ENCODE results near the gene ZNF527. TPM values are rescaled to one million over a fixed set of nuclear protein-coding genes. Genes with fewer than 3 reads are reported as not detected.

The ZNF527 gene
- total RNA-seq, 1 experiment from 2014 or later: 8.9 TPM

Other genes with a start within 250 kb of the ZNF527 start
- 23.4 TPM for gene ZNF585A, start 198.4 kb upstream of the ZNF527 start, total RNA-seq (2021; ENCODE audit: unreplicated experiment)
- gene ZNF585B, start 160.6 kb upstream of the ZNF527 start, total RNA-seq (2021; ENCODE audit: unreplicated experiment): 25.3 TPM
- 9.1 TPM for gene ZNF383, start 152.9 kb upstream of the ZNF527 start, total RNA-seq (2021; ENCODE audit: unreplicated experiment)
- gene ZNF569, start 96.3 kb downstream of the ZNF527 start, total RNA-seq (2021; ENCODE audit: unreplicated experiment): 15.6 TPM
- gene ZNF570, start 98.3 kb downstream of the ZNF527 start, total RNA-seq (2021; ENCODE audit: unreplicated experiment): 10.1 TPM
- 10.1 TPM for gene ZNF793, start 135.8 kb downstream of the ZNF527 start, total RNA-seq (2021; ENCODE audit: unreplicated experiment)
- gene ZNF571, start 223.7 kb downstream of the ZNF527 start, total RNA-seq (2021; ENCODE audit: unreplicated experiment): 6.2 TPM
- 0.39 TPM for gene ZNF540, start 223.8 kb downstream of the ZNF527 start, total RNA-seq (2021; ENCODE audit: unreplicated experiment)

All from Panc1 (cell line).